Measurements from ENCODE around the gene CCDC68. TPM values are rescaled to one million over a fixed set of nuclear protein-coding genes. Genes with fewer than 3 reads are reported as not detected.

Gene CCDC68
- total and polyA plus RNA-seq, 2 donors (not counting 3 experiments of a cell fraction or from before 2014, with no cell fraction given), result 0.72 to 1.0 TPM

DNA sequence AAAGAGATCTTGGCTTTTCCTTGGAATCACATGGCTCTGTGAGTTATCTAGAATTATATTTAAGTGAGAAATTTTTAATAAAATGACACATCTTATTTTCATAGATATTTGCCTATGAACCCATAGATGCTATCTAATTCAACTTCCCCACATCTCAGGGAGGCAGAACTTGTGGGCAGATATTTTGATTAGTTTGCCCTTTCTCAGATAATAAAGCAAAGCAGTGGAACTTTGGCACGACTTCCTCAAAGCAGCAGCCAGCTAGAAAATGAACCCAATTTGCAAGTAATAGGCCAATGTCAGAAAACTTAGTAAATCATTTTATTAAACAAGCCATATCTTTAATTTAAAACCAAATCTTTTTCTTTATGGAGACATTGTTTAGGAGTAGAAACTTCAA is 98.3 kb downstream of the CCDC68 start:
- TF ChIP-seq POLR2A (IDR thresholded peaks at IDR 0.05; ENCODE audit: low read depth, low read length) (no peak), EZH2 (IDR thresholded peaks at IDR 0.05; ENCODE audit: borderline replicate concordance, low read depth, low read length, severe bottlenecking) (no peak), MYC (IDR thresholded peaks at IDR 0.05; ENCODE audit: low read depth, low read length) (no peak)
- Histone ChIP-seq H4K20me1 (replicated peaks; ENCODE audit: control insufficient read depth, extremely low read depth, insufficient read depth, low read length) (no peaks in the 10 kb centered on the region), H3K4me3 (replicated peaks in 1 of 3; ENCODE audit: insufficient read depth in 1 of 3, low read depth in 1 of 3, low read length in 3 of 3) (no peak overlapping the region), H3K9ac (replicated peaks; ENCODE audit: extremely low read depth, insufficient read depth, low read length) (no peak overlapping the region), H3K79me2 (ENCODE audit: control insufficient read depth, insufficient read depth, low read length) (no peaks in the 10 kb centered on the region), H3K36me3 (ENCODE audit: control insufficient read depth in 2 of 2, extremely low read depth in 1 of 2, insufficient read depth in 2 of 2, low read length in 2 of 2) (no peaks in the 10 kb centered on the region), H3K4me1 (ENCODE audit: control insufficient read depth, extremely low read depth, insufficient read depth, low read length) (no peaks in the 10 kb centered on the region), H2AFZ (ENCODE audit: low read depth, low read length) (no peak overlapping the region), H3K9me1 (replicated peaks; ENCODE audit: control insufficient read depth, extremely low read depth, insufficient read depth, low read length) (no peaks in the 10 kb centered on the region), H3K9me3 (replicated peaks; ENCODE audit: control insufficient read depth, insufficient read depth, low read length) (no peaks in the 10 kb centered on the region), H3K27me3 (ENCODE audit: control insufficient read depth in 2 of 2, insufficient read depth in 2 of 2, low read length in 2 of 2) (no peaks in the 10 kb centered on the region), H3K4me2 (ENCODE audit: insufficient read depth, low read length) (no peak overlapping the region), H3K27ac (ENCODE audit: insufficient read depth, low read depth, low read length) (no peak overlapping the region)
- ChIA-PET CTCF (interaction anchor here (0.6 to 1.6 kb wide), 3 partner anchors 12 to 1483 kb away, joined by 3 to 5 read pairs (median 3); no protein-coding TSS in a partner anchor), POLR2A (no interaction called here)
- FAIRE-seq, result no peak
- intact Hi-C loops (cut with micrococcal nuclease), result no loop called here
- no peak for DNase-seq (ENCODE audit: low read depth, low spot score)
- BruUV-seq (replicated peaks), result no TSS peak
- dilution Hi-C loops (cut with MboI; ENCODE audit: extremely low pct_ligation_motif_present, low sequenced_read_pairs), result no loop called here

DNA sequence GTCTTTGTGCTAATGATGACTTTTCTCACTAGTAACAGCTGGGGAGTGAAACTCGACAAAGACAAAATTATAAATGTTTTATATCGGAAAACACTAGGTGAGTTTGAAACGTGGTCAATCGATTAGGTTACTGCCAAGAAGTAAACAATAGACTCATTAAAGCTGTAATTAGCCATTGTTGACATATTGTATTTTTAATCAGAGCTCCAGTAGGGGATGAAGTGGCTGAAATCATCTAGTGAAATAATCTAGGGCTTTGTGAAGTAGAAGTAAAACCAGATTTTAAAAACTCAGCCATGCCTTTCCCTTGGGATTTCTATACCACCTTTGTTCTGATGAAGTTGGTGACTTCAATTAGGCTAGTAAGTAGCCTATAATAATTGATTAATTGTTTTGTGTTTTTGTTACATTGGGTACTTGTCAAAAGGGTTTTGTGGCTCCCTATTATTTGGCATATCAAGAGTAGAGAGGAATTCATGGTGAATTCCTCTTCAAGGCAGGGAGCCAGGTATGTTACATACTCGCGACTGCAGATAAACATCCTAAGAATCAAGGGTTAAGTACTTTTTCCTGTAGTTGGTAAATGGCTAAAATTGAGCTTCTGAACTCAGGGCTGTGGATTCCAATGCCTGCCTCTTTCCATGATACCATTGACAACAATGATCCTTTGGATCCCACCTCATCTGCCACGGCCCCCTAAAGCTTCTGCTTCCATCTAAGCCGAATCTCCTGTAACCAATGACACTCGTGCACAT is 99.4 kb downstream of the CCDC68 start:
- POLR2A ChIA-PET, result no interaction called here
- Histone ChIP-seq H3K79me2 (ENCODE audit: control insufficient read depth, insufficient read depth, low read length) (no peaks in the 10 kb centered on the region), H3K9me1 (replicated peaks; ENCODE audit: control insufficient read depth, extremely low read depth, insufficient read depth, low read length) (no peaks in the 10 kb centered on the region), H2AFZ (ENCODE audit: low read depth, low read length) (no peak overlapping the region), H3K4me3 (replicated peaks in 1 of 3; ENCODE audit: insufficient read depth in 1 of 3, low read depth in 1 of 3, low read length in 3 of 3) (no peak overlapping the region), H3K9ac (replicated peaks; ENCODE audit: extremely low read depth, insufficient read depth, low read length) (no peak overlapping the region), H4K20me1 (replicated peaks; ENCODE audit: control insufficient read depth, extremely low read depth, insufficient read depth, low read length) (no peaks in the 10 kb centered on the region), H3K9me3 (replicated peaks; ENCODE audit: control insufficient read depth, insufficient read depth, low read length) (no peaks in the 10 kb centered on the region), H3K36me3 (ENCODE audit: control insufficient read depth in 2 of 2, extremely low read depth in 1 of 2, insufficient read depth in 2 of 2, low read length in 2 of 2) (no peaks in the 10 kb centered on the region), H3K27ac (ENCODE audit: insufficient read depth, low read depth, low read length) (no peak overlapping the region), H3K27me3 (ENCODE audit: control insufficient read depth in 2 of 2, insufficient read depth in 2 of 2, low read length in 2 of 2) (no peaks in the 10 kb centered on the region), H3K4me2 (ENCODE audit: insufficient read depth, low read length) (no peak overlapping the region), H3K4me1 (ENCODE audit: control insufficient read depth, extremely low read depth, insufficient read depth, low read length) (no peaks in the 10 kb centered on the region)
- no peak for FAIRE-seq
- CTCF ChIA-PET, result interaction anchor here (0.8 to 1.6 kb wide), 3 partner anchors 13 to 180 kb away, joined by 3 to 5 read pairs (median 3); no protein-coding TSS in a partner anchor
- TF ChIP-seq, protein P1, sequence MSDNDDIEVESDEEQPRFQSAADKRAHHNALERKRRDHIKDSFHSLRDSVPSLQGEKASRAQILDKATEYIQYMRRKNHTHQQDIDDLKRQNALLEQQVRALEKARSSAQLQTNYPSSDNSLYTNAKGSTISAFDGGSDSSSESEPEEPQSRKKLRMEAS (IDR thresholded peaks at IDR 0.05; ENCODE audit: insufficient read depth, insufficient read length), result no peak
- no peak for TF ChIP-seq POLR2A (IDR thresholded peaks at IDR 0.05; ENCODE audit: low read depth, low read length)
- no peak for TF ChIP-seq FOS (IDR thresholded peaks at IDR 0.05; ENCODE audit: borderline replicate concordance, insufficient read depth, low read length)
- no peak for TF ChIP-seq POLR2AphosphoS5 (IDR thresholded peaks at IDR 0.05; ENCODE audit: insufficient read depth, low read depth, low read length)
- no TSS peak for BruUV-seq (replicated peaks)
- intact Hi-C loops (cut with micrococcal nuclease), result no loop called here
- dilution Hi-C loops (cut with MboI; ENCODE audit: extremely low pct_ligation_motif_present, low sequenced_read_pairs), result no loop called here
- DNase-seq (ENCODE audit: low read depth, low spot score), result no peak
